HG03025 (cell line): ENCODE results near the gene TYR.
"Not testable (repeated sequence)": the region's sequence is repeated elsewhere in the genome, so short reads cannot be mapped to it uniquely, and the experiment has no call there.

Experiments used
- ATAC-seq: cut with Tn5 transposase; IDR thresholded peaks from one replicate; pipeline ENCODE4 v1.9.1; 2021; ENCODE audit warnings: mild to moderate bottlenecking, moderate library complexity; ENCODE audit not compliant: unreplicated experiment, low FRiP score

TYR gene

GRCh38 chr11:89267660-89268302, 90.1 kb downstream of the TYR start:
- no peak for ATAC-seq

DNA sequence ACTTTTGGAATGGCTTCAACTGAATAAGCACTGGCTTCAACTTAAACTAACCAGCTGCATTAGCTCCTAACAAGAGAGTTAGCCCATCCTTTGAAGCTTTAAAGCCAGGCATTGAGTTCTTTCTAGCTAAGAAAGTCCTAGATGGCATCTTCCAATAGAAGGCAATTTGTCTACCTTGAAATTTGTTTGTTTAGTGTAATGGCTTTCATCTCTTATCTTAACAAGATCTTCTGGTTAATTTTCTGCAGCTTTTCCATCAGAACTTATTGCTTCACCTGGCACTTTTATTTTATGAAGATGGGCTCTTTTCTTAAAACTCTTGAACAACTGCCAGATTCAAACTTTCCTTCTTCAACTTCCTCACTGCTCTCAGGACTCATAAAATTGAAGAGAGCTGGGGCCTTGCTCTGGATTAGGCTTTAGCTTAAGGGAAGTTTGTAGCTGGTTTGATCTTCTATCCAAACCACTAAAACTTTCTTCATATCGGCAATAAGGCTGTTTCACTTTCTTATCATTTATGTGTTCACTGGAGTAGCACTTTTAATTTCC, 94.9 kb downstream of the TYR start:
- ATAC-seq: not testable (repeated sequence)

DNA sequence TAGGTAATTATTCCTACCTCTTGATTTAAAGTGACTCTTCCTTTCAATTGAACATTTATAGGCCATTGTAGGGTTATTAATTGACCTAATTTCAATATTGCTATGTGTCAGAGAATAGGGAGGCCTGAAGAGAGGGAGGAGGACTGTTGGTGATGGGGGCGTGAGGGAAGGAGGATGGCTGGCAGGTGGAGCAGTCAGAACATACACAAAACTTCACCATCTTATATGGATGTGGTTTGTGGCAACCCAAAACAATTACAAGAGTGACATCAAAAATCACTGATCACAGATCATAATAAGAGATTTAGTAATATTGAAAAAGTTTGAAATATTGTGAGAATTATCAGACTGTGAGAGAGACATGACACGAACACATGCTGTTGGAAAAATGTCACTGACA, 95.5 kb downstream of the TYR start:
- not testable (repeated sequence) for ATAC-seq

GRCh38 chr11:89275966-89276365, 98.3 kb downstream of the TYR start:
- no peak for ATAC-seq

- no peak for ATAC-seq
Observed at GRCh38 chr11:89279176-89279575, 101.5 kb downstream of the TYR start.

- ATAC-seq: not testable (repeated sequence)
Observed at GRCh38 chr11:89281032-89281677, 103.5 kb downstream of the TYR start.

GRCh38 chr11:89286601-89287000, 108.9 kb downstream of the TYR start:
- not testable (repeated sequence) for ATAC-seq

DNA sequence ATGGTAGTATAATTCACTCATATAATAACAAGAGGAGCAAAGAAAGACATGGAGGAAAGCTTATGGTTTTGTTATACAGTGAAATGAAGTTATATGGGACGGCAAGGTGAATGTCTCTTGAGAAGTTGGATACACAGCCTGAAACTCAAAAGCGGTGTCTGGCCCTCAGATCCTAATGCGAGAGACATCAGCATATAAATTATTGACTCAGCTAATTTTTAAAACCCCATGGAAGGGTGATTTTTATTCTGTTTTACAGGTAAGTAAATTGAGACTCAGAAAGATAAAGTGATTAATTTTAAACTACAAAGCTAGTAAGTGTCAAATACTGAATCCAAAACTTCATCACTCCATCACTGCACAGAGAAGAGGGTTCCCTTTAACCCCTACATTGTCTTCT, 110.3 kb downstream of the TYR start:
- not testable (repeated sequence) for ATAC-seq

DNA sequence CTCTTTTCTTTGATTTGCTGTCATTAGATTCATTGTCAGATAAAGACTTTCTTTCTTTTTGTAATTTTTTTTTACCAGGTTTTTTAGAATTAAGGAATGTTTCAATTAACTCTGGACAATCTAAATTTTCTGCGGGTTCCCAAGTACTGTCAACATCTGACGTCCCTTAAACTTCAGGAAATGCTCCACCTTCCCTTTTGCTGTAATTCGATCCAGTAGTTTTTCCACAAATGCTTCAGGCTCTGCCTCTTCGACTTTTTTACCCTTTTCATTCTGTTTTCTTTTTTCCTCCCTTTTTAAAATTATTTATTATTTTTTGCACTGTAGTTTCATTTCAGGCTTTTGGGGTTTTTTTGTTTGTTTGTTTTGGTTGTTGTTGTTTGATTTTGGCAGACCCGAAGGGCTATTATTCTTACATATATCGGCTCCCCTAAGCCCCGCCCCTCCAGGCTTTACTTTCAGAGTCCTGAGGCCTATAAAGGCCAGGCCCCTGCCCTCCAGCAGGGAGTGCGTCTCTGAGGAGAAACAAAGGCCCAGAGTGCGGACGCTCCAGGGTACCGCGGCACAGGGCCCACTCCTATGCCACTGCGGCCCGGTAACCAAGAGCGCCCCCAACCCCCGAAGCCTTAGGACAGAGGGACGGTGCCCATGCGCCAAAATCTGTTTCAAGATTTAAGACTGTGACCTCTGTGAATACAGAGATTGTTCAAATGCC, 116.4 kb downstream of the TYR start:
- no peak for ATAC-seq

GRCh38 chr11:89295023-89295422, 117.3 kb downstream of the TYR start:
- not testable (repeated sequence) for ATAC-seq

DNA sequence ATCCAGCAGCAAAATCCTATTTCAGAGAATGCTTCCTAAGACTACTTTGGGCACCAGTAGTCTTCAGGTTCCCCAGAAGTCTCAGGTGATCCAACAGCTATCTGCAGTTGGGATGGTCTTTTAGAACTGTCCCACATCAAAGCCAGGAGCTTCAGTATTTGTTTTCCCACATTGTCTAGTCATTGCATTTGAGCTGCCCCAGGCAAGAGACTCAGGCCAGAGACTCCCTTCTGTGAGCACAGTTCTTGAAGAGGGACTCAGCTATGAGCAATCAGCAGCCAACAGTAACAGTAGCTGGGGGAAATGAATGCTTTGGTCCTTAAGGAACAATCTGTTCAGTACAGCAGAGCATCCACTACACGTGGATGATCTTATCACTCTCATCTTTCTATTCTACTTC, 125.4 kb downstream of the TYR start:
- not testable (repeated sequence) for ATAC-seq

DNA sequence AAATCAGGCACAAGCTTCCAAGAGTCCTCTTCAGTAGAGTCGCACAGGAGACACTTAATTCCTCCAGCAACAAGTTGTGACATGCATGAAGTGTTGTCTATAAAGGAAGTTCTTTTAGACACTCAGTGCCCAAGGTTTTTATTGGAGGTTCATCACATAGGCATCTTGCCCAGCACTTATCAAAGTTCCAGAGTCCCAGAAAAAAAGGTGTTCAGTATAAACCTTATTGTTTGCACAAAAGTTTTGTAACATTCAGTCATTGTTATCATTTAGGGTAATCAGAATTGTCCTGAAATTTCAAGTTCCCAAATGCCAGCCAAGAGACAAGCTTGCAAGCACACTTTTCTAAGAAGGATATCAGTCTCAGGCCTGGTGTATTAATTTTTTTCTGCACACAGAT, 130.6 kb downstream of the TYR start:
- not testable (repeated sequence) for ATAC-seq

DNA sequence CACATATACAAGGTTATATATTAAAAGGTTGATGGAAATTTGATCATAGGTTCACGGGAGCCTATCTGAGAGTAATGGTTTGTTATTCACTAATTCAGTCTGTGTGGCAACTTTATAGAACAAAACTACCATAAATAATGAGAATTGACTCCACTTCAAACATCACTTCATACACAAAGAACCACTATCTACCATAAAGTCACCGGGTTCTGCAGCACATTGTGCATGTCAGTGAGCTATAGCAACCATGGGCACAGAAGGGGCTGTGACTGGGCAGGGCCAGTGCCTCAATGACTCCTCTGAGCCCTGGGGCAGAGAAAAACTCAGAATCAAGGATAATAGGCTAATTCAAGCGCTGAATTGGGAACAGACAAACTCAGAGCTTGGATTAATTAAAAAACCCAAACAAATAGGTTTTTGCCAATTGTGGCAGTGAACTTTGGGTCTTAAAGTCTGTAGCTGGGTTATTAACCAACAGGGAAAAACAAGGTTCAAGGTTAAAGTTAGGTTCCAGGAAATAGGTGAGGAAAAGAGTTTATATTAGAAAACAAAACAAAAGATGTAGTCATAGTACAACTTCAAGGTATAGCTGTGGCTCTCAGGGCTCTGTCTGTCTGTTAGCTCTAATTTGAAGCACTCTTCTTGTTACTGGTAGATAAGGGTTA, 131.8 kb downstream of the TYR start:
- ATAC-seq: not testable (repeated sequence)

- ATAC-seq: not testable (repeated sequence)
Observed at GRCh38 chr11:89310607-89311006, 132.9 kb downstream of the TYR start.

DNA sequence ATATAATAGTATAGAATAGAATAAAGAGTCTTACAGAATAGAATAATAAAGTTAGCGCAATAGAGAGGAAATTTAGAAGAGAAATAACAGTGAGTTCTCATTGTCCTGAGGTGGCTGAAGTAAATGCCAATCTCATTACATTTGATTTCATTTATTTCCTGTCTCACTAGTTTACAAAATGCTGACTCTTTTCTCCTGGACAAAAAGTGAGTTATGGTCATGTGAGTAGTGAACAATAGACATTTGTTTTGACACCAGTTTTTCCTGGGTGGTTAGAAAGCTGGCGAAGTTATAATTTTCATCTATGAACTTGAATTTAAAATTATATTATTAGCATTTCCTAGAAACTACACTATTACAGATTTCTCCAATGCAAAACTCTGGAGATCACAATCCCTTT, 143.7 kb downstream of the TYR start:
- no peak for ATAC-seq

- ATAC-seq: no peak
Observed at GRCh38 chr11:89327885-89328284, 150.2 kb downstream of the TYR start.

GRCh38 chr11:89331940-89332339, 154.3 kb downstream of the TYR start:
- ATAC-seq: not testable (repeated sequence)

DNA sequence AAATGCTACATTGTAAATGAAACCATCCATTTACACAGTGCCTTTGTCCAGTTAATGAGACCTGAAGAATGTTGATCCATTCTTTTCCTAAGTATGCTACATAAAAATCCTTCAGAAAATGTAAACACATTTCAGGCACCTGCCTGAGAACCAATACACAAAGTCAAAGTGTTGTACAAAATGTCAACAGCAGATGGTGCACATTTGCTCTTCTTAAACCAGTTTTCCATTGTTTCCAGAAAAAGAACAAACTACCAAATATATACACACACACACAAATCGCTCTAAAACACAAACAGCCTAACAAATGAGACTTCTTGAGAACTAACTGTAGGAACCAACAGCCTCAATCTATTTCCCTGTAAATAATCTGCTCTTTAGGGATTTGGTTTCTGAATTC, 156.0 kb downstream of the TYR start:
- not testable (repeated sequence) for ATAC-seq

DNA sequence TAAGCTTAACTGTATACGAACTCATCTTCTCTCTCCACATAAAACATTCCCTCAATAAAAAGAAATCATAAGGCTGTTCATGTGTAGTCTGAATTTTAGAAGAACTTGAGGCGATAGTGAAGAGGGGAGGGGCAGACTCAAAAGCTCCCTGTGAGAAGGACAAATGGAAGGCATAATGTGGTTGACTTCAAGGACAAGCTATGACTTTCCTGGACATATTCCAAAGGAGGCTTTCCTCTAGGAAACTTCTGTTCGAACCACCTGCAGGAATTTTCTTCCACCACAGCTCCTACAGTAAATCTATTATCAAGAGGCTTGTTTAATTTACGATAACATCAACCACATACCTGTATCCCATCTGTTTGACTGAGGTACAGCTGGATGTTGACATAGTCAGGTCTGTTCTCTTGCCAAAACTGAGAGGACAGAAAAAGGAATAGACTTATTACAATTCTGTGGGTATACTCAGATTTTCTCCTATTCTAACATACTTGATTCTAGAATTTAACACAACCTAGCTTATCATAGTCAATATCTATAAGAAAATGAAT, 159.5 kb downstream of the TYR start:
- not testable (repeated sequence) for ATAC-seq

- ATAC-seq: not testable (repeated sequence)
Observed at GRCh38 chr11:89338073-89338472, 160.4 kb downstream of the TYR start.
